K562 (cell line): Measurements from ENCODE around the gene CLASP1. TPM values are rescaled to one million over a fixed set of nuclear protein-coding genes. Genes with fewer than 3 reads are reported as not detected.

Experiments
- ATAC-seq: fragments of 200-7000 bp; cut with Tn5 transposase; 3 replicates; pipeline ENCODE4 v1.9.1; 2020; ENCODE audit warnings: moderate library complexity
- BruUV-seq: library from RNA; stranded (reverse); fragments of 400-500 nt; replicated peaks from 2 replicates; lab custom pipeline; 2021; lab: Mats Ljungman, UMichigan
- CTCF ChIA-PET: fragments of 300-600 bp; formaldehyde crosslinking; extraction: SDS; loops from one replicate; lab custom pipeline; 2021; ENCODE audit warnings: low intra/inter-chr PET ratio; lab: Yijun Ruan, JAX
- POLR2A ChIA-PET: fragments of 300-600, 350-650 bp; sonication (Branson Sonifier 250); formaldehyde crosslinking; extraction: SDS; loops from one replicate; lab custom pipeline; 2021; ENCODE audit warnings: antibody characterized with exemption, inconsistent platforms; lab: Yijun Ruan, JAX
- DNase-seq, 4 experiments: peaks; one replicate each; pipeline versions ENCODE4 v3.0.0 to v3.0.0-alpha.2; 2011 to 2018; ENCODE audit warnings: low spot score in 3 of 4, mixed read lengths in 3 of 4; ENCODE audit errors: extremely low read depth in 1 of 4
- FAIRE-seq: peaks from 2 replicates; lab custom pipeline; 2011; peaks lifted over from hg19 to GRCh38; lab: Jason Lieb, UNC
- H2AFZ ChIP-seq: 2 replicates; pipeline ENCODE4 v1.6.0; 2011; ENCODE audit warnings: low read depth, low read length, control low read depth, inconsistent platforms
- H3K27ac ChIP-seq: fragments of 200-600 bp; 3 replicates; pipeline ENCODE4 v1.8.0; 2011; ENCODE audit warnings: low read depth, mild to moderate bottlenecking, control low read depth, inconsistent platforms, low read length, moderate library complexity, mixed read lengths; ENCODE audit errors: extremely low read depth
- H3K27me3 ChIP-seq, 2 experiments: fragments of 300-600 bp in 1 of 2; 2 replicates in 1 of 2; 3 replicates in 1 of 2; pipeline versions ENCODE4 v1.6.0 to v1.8.0; 2011; ENCODE audit warnings: inconsistent platforms in 2 of 2, low read length in 2 of 2, mild to moderate bottlenecking in 1 of 2, mixed read lengths in 1 of 2, moderate library complexity in 1 of 2; ENCODE audit not compliant: control insufficient read depth in 2 of 2, insufficient read depth in 2 of 2
- H3K36me3 ChIP-seq: fragments of 300-600 bp; 3 replicates; pipeline ENCODE4 v1.8.0; 2011; ENCODE audit warnings: mild to moderate bottlenecking, low read length, inconsistent platforms; ENCODE audit not compliant: control insufficient read depth, insufficient read depth
- H3K4me1 ChIP-seq, 2 experiments: fragments of 200-600 bp in 1 of 2; replicated peaks in 1 of 2; 2 replicates in 1 of 2; 3 replicates in 1 of 2; pipeline versions ENCODE4 v1.5.1 to v1.8.0; 2011; ENCODE audit warnings: inconsistent platforms in 2 of 2, low read length in 2 of 2, mild to moderate bottlenecking in 1 of 2, mixed read lengths in 1 of 2, moderate library complexity in 1 of 2; ENCODE audit not compliant: control insufficient read depth in 2 of 2, insufficient read depth in 2 of 2
- H3K4me2 ChIP-seq: 2 replicates; pipeline ENCODE4 v1.6.1; 2011; ENCODE audit warnings: low read length, control low read depth, inconsistent platforms, mixed read lengths; ENCODE audit not compliant: insufficient read depth
- H3K4me3 ChIP-seq: fragments of 200-600 bp; sonication (generic), shearing (Covaris generic); 2 replicates; pipeline ENCODE4 v1.5.1; 2016; ENCODE audit warnings: control low read depth, inconsistent platforms
- H3K79me2 ChIP-seq: fragments of 200-600 bp; 3 replicates; pipeline ENCODE4 v1.8.0; 2011; ENCODE audit warnings: low read length, inconsistent platforms; ENCODE audit not compliant: control insufficient read depth, insufficient read depth
- H3K9ac ChIP-seq, 2 experiments: 2 replicates each; pipeline versions ENCODE4 v1.6.0 to v1.6.1; 2011; ENCODE audit warnings: low read depth in 2 of 2, low read length in 2 of 2, control low read depth in 1 of 2, inconsistent platforms in 1 of 2, mild to moderate bottlenecking in 1 of 2, mixed read lengths in 1 of 2; ENCODE audit not compliant: insufficient read depth in 1 of 2
- H3K9me1 ChIP-seq: one replicate; pipeline ENCODE4 v1.6.0; 2011; ENCODE audit warnings: inconsistent platforms, mild to moderate bottlenecking, low read length, moderate library complexity; ENCODE audit not compliant: control insufficient read depth, insufficient read depth
- H3K9me3 ChIP-seq: replicated peaks from 2 replicates; pipeline ENCODE4 v1.5.1; 2011; ENCODE audit warnings: low read depth, low read length, inconsistent platforms; ENCODE audit not compliant: control insufficient read depth, insufficient read depth
- H4K20me1 ChIP-seq: replicated peaks from 2 replicates; pipeline ENCODE4 v1.6.1; 2011; ENCODE audit warnings: low read length, inconsistent platforms, mixed read lengths; ENCODE audit not compliant: control insufficient read depth, insufficient read depth
- ETS2 ChIP-seq: IDR thresholded peaks from 2 replicates; pipeline ENCODE4 v1.6.1; 2016; ENCODE audit warnings: borderline replicate concordance, missing genetic modification characterization, mild to moderate bottlenecking, moderate library complexity, missing compliant biosample characterization; ENCODE audit not compliant: poor library complexity, severe bottlenecking
- GTF2A2 ChIP-seq: IDR thresholded peaks from 2 replicates; pipeline ENCODE4 v1.6.1; 2016; ENCODE audit warnings: mild to moderate bottlenecking, missing genetic modification characterization, missing compliant biosample characterization
- HDAC6 ChIP-seq: IDR thresholded peaks from 2 replicates; pipeline ENCODE4 v1.6.1; 2012; ENCODE audit warnings: low read depth, mild to moderate bottlenecking, control low read depth, inconsistent platforms, low read length, moderate library complexity
- KAT2B ChIP-seq: IDR thresholded peaks from one replicate; pipeline ENCODE4 v1.6.1; 2012; ENCODE audit warnings: low read depth, mild to moderate bottlenecking, control low read depth, inconsistent platforms, low read length, moderate library complexity
- KDM1A ChIP-seq, 2 experiments: fragments of 450-650 bp; IDR thresholded peaks; 2 replicates each; pipeline ENCODE4 v1.6.1; 2016; ENCODE audit warnings: mild to moderate bottlenecking in 2 of 2
- MXD1 ChIP-seq: fragments of 250-450 bp; sonication (Bioruptor Pico); IDR thresholded peaks from 2 replicates; pipeline ENCODE4 v1.8.0; 2021; ENCODE audit warnings: borderline replicate concordance, mild to moderate bottlenecking, moderate library complexity; ENCODE audit not compliant: poor library complexity, severe bottlenecking
- PHF8 ChIP-seq: fragments of 200-600 bp; sonication (generic); IDR thresholded peaks from 2 replicates; pipeline ENCODE4 v1.6.1; 2012; ENCODE audit warnings: mixed run types, mild to moderate bottlenecking, inconsistent platforms, low read length, moderate library complexity, borderline replicate concordance
- THAP12 ChIP-seq: fragments of 250-450 bp; sonication (Bioruptor Pico); IDR thresholded peaks from 2 replicates; pipeline ENCODE4 v1.9.0; 2021; ENCODE audit warnings: mild to moderate bottlenecking, inconsistent platforms
- ZBTB2 ChIP-seq: fragments of 450-650 bp; IDR thresholded peaks from 2 replicates; pipeline ENCODE4 v1.6.1; 2016; ENCODE audit warnings: antibody characterized with exemption
- ZNF146 ChIP-seq: IDR thresholded peaks from one replicate; pipeline ENCODE4 v1.6.1; 2018; ENCODE audit warnings: missing compliant biosample characterization; ENCODE audit not compliant: unreplicated experiment
- WGBS: fragments of 100-300 bp; shearing (Covaris generic); methylation state at CpG from one replicate; pipeline ENCODE4 v1.1.6; 2016; ENCODE audit warnings: low coverage, mixed read lengths; ENCODE audit not compliant: insufficient coverage; ENCODE audit errors: missing lambda C conversion rate; 5-methylcytosine and 5-hydroxymethylcytosine counted together
- in situ Hi-C: fragments of 300-500 bp; cut with MboI; formaldehyde crosslinking; loops from 4 replicates; pipeline ENCODE4 v1.15.0; 2018; ENCODE audit warnings: inconsistent platforms, mixed read lengths
- intact Hi-C: fragments of 100-400 bp; cut with micrococcal nuclease; formaldehyde crosslinking; loops from 2 replicates; pipeline ENCODE4 v1.14.2; 2022
- polyA plus RNA-seq, 8 experiments: library from polyadenylated mRNA; depleted of rRNA in 4 of 8; stranded (reverse) in 5 of 8; unstranded in 3 of 8; fragments of >200 nt; fragmentation: Nextera tagmentation in 2 of 8; fragmentation: Illumina TruSeq in 1 of 8; extraction: Ambion mirVana in 2 of 8; extraction: Trizol in 1 of 8; gene quantifications; 2 replicates each; pipeline versions ENCODE4 v1.2.1 to v1.2.3, GENCODE V29; 2011 to 2014; ENCODE audit warnings: inconsistent platforms in 1 of 8, missing spikeins in 1 of 8
- total RNA-seq, 7 experiments: library from RNA; depleted of rRNA in 6 of 7; stranded (reverse); fragments of >200 nt in 6 of 7; fragmentation: Illumina TruSeq in 2 of 7; extraction: Trizol in 2 of 7; gene quantifications; 2 replicates each; pipeline versions ENCODE4 v1.2.1 to v1.2.3, GENCODE V29; 2011 to 2021; ENCODE audit warnings: low replicate concordance in 1 of 7

The CLASP1 gene
- total and polyA plus RNA-seq, 9 of the 15 experiments (the other 6 are each of a cell fraction or from before 2014, with no cell fraction given): 1.7 to 40.3 (median 20.7) TPM

GRCh38 chr2:121665504-121665903 is 16.2 kb upstream of the CLASP1 start (continued):
- TF ChIP-seq KAT2B: no peak

GRCh38 chr2:121664713-121665112 is 15.5 kb upstream of the CLASP1 start:
- H3K27ac ChIP-seq: no peak overlapping the region
- no peaks in the 10 kb centered on the region for H3K27me3 ChIP-seq
- H4K20me1 ChIP-seq: no peaks in the 10 kb centered on the region
- no peak overlapping the region for H2AFZ ChIP-seq
- BruUV-seq: no TSS peak
- TF ChIP-seq PHF8 (no peak), MXD1 (CRISPR knock-in tag) (no peak), HDAC6 (no peak), KDM1A (IDR thresholded peaks at IDR 0.05) (no peak), THAP12 (CRISPR knock-in tag) (no peak), ZNF146 (CRISPR knock-in tag) (no peak), ETS2 (tag) (no peak), ZBTB2 (no peak), GTF2A2 (tag) (no peak)
- no peaks in the 10 kb centered on the region for H3K36me3 ChIP-seq
- intact Hi-C loops (no loop called here), in situ Hi-C loops (no loop called here)
- no peaks in the 10 kb centered on the region for H3K79me2 ChIP-seq
- DNase-seq (no peak), FAIRE-seq (no peak), ATAC-seq (no peak)
- 76% methylated on average over 4 of the region's 4 CpGs for WGBS
- ChIA-PET CTCF (no interaction called here), POLR2A (interaction anchor here (1.2 kb wide), 1 partner anchor 15 kb away, joined by 3 read pairs; the partner anchor contains the start of gene CLASP1)
- no peak overlapping the region for H3K4me2 ChIP-seq
- no peaks in the 10 kb centered on the region for H3K4me1 ChIP-seq
- no peaks in the 10 kb centered on the region for H3K9me1 ChIP-seq
- H3K9ac ChIP-seq: no peak overlapping the region
- no peaks in the 10 kb centered on the region for H3K9me3 ChIP-seq
- H3K4me3 ChIP-seq: no peak overlapping the region
